SU-DHL-6 (cell line): Measurements from ENCODE around the gene ITGB1BP1.

Experiments used
- EZH2phosphoT487 ChIP-seq: fragments of 200-600 bp; sonication (generic), shearing (Covaris generic); conservative IDR thresholded peaks from 2 replicates; pipeline ENCODE4 v1.6.1; 2018; ENCODE audit warnings: mild to moderate bottlenecking, antibody characterized with exemption, low read length, moderate library complexity, mixed read lengths
- TF ChIP-seq, protein P1 (sequence below): fragments of 200-600 bp; sonication (generic); IDR thresholded peaks from one replicate; pipeline ENCODE4 v1.5.1; 2017; ENCODE audit warnings: antibody characterized with exemption, mild to moderate bottlenecking, low read length, moderate library complexity; ENCODE audit not compliant: insufficient read depth, poor library complexity, severe bottlenecking

GRCh38 chr2:9472511-9472910, 49.2 kb upstream of the ITGB1BP1 start:
- TF ChIP-seq, protein P1, sequence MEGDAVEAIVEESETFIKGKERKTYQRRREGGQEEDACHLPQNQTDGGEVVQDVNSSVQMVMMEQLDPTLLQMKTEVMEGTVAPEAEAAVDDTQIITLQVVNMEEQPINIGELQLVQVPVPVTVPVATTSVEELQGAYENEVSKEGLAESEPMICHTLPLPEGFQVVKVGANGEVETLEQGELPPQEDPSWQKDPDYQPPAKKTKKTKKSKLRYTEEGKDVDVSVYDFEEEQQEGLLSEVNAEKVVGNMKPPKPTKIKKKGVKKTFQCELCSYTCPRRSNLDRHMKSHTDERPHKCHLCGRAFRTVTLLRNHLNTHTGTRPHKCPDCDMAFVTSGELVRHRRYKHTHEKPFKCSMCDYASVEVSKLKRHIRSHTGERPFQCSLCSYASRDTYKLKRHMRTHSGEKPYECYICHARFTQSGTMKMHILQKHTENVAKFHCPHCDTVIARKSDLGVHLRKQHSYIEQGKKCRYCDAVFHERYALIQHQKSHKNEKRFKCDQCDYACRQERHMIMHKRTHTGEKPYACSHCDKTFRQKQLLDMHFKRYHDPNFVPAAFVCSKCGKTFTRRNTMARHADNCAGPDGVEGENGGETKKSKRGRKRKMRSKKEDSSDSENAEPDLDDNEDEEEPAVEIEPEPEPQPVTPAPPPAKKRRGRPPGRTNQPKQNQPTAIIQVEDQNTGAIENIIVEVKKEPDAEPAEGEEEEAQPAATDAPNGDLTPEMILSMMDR, result no peak
- TF ChIP-seq EZH2phosphoT487, result no peak
